Uterus (tissue), 4 donors: ENCODE results near the gene HMGCS2. TPM values are rescaled to one million over a fixed set of nuclear protein-coding genes. Genes with fewer than 3 reads are reported as not detected.

Source experiments
- DNase-seq, 2 donors: peaks; one replicate each; pipeline ENCODE4 v3.0.0-alpha.2; 2019 to 2020
- H3K27ac ChIP-seq, 2 donors: fragments of 200-600 bp; sonication (generic); 1 replicate in 1 of 2; 2 replicates in 1 of 2; pipeline ENCODE4 v1.5.1; 2016 to 2018
- H3K27me3 ChIP-seq, 2 donors: fragments of 200-600 bp; sonication (generic); one replicate each; pipeline ENCODE4 v1.5.1; 2018 to 2019; ENCODE audit warnings: control low read depth in 1 of 2
- H3K36me3 ChIP-seq, 2 donors: fragments of 200-600 bp; sonication (generic); one replicate each; pipeline ENCODE4 v1.5.1; 2019; ENCODE audit warnings: control low read depth in 1 of 2
- H3K4me1 ChIP-seq, 2 donors: fragments of 200-600 bp; sonication (generic); one replicate each; pipeline ENCODE4 v1.5.1; 2018 to 2019; ENCODE audit warnings: control low read depth in 1 of 2
- H3K4me3 ChIP-seq, 2 donors: fragments of 200-600 bp; sonication (generic); 1 replicate in 1 of 2; 2 replicates in 1 of 2; pipeline ENCODE4 v1.5.1; 2018 to 2019; ENCODE audit warnings: mild to moderate bottlenecking in 1 of 2
- H3K9me3 ChIP-seq, 2 donors: fragments of 200-600 bp; sonication (generic); one replicate each; pipeline ENCODE4 v1.5.1; 2019; ENCODE audit warnings: control low read depth in 1 of 2
- POLR2A ChIP-seq, 2 donors: fragments of 450-650 bp; IDR thresholded peaks; one replicate each; pipeline ENCODE4 v1.6.1; 2016; ENCODE audit warnings: antibody characterized with exemption in 2 of 2, mild to moderate bottlenecking in 1 of 2, moderate library complexity in 1 of 2
- intact Hi-C: fragments of 100-400 bp; cut with DNase I; formaldehyde crosslinking; loops from one replicate; pipeline ENCODE4 v1.15.1; 2023; ENCODE audit warnings: low total_unique reads
- total RNA-seq, 4 donors: library from RNA; depleted of rRNA in 3 of 4; stranded (reverse); fragments of >200 nt in 3 of 4; gene quantifications; one replicate each; pipeline versions ENCODE4 v1.1.0 to v1.2.4, GENCODE V29; 2014 to 2023
- TF ChIP-seq, protein P1 (sequence below), 4 experiments: fragments of 200-600 bp in 2 of 4; fragments of 450-650 bp in 2 of 4; sonication (generic) in 2 of 4; IDR thresholded peaks; one replicate each; pipeline ENCODE4 v1.5.1; 2016 to 2019; ENCODE audit warnings: antibody characterized with exemption in 4 of 4, mild to moderate bottlenecking in 2 of 4, moderate library complexity in 1 of 4
- donor health status: DM: yes; HTN: yes; CAD: no.

HMGCS2 gene
- total RNA-seq, 4 donors from 2014 or later: 0.29 TPM; not detected in 3

DNA sequence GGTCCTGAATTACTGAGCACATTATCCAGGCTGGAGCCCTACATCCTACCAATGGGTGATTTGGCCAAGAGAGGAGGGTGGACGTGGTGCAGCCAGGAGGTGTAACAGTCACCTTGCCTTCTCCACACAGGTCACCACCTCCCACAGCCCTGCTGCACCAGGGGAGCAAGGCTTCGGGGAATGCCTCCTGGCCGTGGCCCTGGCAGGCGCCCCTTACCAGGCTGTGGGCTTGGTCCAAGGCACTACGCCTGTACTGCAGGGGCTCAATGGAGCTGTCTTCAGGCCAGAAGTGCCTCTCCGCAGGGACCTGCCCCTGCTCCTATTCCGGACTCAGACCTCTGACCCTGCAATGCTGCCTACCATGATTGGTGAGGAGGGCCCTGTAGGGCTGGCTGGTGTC lies 26.0 kb downstream of the HMGCS2 start:
- no peaks in the 10 kb centered on the region for H3K36me3 ChIP-seq
- no peak for DNase-seq
- TF ChIP-seq, protein P1, sequence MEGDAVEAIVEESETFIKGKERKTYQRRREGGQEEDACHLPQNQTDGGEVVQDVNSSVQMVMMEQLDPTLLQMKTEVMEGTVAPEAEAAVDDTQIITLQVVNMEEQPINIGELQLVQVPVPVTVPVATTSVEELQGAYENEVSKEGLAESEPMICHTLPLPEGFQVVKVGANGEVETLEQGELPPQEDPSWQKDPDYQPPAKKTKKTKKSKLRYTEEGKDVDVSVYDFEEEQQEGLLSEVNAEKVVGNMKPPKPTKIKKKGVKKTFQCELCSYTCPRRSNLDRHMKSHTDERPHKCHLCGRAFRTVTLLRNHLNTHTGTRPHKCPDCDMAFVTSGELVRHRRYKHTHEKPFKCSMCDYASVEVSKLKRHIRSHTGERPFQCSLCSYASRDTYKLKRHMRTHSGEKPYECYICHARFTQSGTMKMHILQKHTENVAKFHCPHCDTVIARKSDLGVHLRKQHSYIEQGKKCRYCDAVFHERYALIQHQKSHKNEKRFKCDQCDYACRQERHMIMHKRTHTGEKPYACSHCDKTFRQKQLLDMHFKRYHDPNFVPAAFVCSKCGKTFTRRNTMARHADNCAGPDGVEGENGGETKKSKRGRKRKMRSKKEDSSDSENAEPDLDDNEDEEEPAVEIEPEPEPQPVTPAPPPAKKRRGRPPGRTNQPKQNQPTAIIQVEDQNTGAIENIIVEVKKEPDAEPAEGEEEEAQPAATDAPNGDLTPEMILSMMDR (IDR thresholded peaks at IDR 0.05): no peak
- no peak for TF ChIP-seq POLR2A (IDR thresholded peaks at IDR 0.05)
- H3K4me1 ChIP-seq: no peaks in the 10 kb centered on the region
- no peak overlapping the region for H3K27ac ChIP-seq
- H3K9me3 ChIP-seq: no peaks in the 10 kb centered on the region
- intact Hi-C loops: no loop called here
- no peak overlapping the region for H3K4me3 ChIP-seq
- H3K27me3 ChIP-seq: no peaks in the 10 kb centered on the region

DNA sequence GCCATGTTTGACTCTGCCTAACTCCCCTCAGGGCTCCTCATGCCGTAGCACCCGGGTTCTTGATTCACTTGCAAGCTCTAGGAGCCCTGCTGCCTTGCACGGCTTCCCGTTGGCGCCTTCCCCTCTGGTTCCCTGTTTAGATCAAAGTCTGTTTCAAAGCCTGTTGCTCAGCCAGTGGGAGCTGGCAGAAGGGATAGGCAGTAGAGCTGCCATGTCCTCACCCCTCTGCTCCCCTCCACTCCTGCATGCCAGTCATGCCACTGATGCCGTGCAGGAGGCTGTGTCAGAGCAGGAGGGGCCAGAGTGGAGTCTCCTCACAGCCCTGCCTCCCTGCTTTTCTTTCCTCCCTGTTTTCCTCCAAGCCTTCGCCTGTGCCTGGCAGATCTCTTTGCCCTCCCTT lies 26.5 kb downstream of the HMGCS2 start:
- H3K9me3 ChIP-seq: no peaks in the 10 kb centered on the region
- H3K27ac ChIP-seq: no peak overlapping the region
- no peak overlapping the region for H3K4me3 ChIP-seq
- intact Hi-C loops: no loop called here
- no peaks in the 10 kb centered on the region for H3K36me3 ChIP-seq
- TF ChIP-seq, protein P1 (IDR thresholded peaks at IDR 0.05): no peak
- no peak for TF ChIP-seq POLR2A (IDR thresholded peaks at IDR 0.05)
- no peaks in the 10 kb centered on the region for H3K4me1 ChIP-seq
- DNase-seq: no peak
- no peaks in the 10 kb centered on the region for H3K27me3 ChIP-seq

DNA sequence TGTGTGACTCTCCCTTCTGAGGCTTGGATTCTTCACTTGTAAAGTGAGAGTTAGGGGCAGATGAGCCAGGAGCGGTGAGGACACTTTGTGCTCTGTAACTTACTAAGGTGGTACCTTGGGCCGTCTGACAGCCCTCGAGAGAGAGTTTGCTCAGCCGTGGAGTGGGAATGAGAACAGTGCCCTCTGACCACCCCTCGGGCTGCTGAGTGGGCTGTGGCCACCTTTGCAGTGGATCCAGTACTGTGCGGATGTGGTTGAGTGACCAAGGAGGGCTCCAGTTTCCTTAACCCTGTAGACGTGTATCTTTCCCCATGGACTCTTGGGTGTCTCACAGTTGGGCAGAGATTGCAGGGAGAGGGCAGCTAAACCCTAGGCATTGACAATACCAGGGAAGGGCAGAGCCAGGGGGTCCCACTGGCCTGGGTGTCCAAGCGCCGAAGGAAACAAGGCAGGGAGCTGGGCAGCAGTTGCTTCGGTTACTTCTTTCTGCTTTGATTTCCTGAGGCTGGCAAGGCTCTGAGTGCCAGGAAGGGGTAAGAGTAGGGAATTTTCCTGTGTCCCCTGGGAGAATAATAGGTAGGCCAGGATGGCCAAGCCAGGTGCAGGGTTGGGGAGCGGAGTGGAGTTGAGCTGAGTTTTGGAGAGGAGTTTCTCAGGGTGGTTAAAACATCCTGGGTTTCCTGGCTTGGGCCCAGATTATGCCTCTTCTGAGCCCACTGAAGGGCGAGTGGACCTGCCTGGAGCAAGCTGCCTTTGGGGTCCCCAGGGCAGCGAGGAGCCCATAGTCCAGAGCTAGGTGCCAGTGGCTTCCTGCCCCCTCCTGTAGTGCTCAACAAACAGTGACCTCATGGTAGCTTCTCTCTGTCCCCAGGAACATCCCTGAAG lies 27.6 kb downstream of the HMGCS2 start:
- Histone ChIP-seq H3K36me3 (no peaks in the 10 kb centered on the region), H3K27ac (no peak overlapping the region), H3K4me3 (no peak overlapping the region), H3K4me1 (no peaks in the 10 kb centered on the region), H3K27me3 (no peaks in the 10 kb centered on the region), H3K9me3 (no peaks in the 10 kb centered on the region)
- DNase-seq: no peak
- intact Hi-C loops: no loop called here
- TF ChIP-seq POLR2A (IDR thresholded peaks at IDR 0.05): no peak
- TF ChIP-seq, protein P1 (IDR thresholded peaks at IDR 0.05): no peak

DNA sequence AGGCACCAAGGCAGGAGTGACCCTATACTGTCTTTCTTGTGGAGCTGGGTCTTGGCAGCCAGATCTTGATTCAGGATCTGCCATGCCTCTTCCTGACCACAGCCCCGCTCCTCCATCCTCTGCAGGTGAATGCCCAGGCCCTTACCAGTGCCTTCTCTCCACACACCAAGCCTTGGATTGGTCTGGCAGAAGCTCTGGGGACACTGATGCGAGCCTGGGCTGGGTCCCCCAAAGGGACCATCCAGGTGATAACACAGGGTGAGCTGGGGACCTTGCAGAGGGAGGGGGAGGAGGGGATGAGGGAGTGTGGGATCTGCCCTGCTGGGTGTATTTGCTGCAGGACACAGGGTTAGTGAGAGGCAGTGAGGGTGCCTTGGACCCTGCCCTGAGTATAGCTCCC lies 28.4 kb downstream of the HMGCS2 start:
- Histone ChIP-seq H3K36me3 (no peaks in the 10 kb centered on the region), H3K9me3 (no peaks in the 10 kb centered on the region), H3K27ac (no peak overlapping the region), H3K4me1 (no peaks in the 10 kb centered on the region), H3K4me3 (no peak overlapping the region), H3K27me3 (no peaks in the 10 kb centered on the region)
- intact Hi-C loops: no loop called here
- DNase-seq: no peak
- TF ChIP-seq POLR2A (IDR thresholded peaks at IDR 0.05): no peak
- TF ChIP-seq, protein P1 (IDR thresholded peaks at IDR 0.05): no peak

DNA sequence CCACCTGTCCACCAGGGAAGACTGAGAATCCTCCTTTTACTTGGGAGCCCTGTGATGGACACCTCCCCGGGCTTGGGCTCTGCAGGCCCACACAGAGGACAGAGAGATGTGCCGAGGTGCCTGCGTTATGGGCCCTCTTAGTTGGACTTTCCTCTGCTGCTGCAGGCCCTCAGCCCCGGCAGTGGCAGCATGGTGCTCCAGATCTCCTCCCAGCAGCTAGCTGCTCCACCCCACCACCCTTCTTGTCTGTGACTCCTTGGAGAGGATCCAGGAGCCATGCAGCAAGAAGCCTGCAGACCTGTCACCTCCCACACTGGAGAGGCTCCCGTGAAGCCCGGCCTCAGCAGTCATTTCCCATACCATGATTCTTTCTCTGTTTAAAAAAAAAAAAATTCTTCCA lies 29.6 kb downstream of the HMGCS2 start:
- DNase-seq: no peak
- Histone ChIP-seq H3K4me1 (no peaks in the 10 kb centered on the region), H3K27ac (no peak overlapping the region), H3K36me3 (no peaks in the 10 kb centered on the region), H3K4me3 (no peak overlapping the region), H3K27me3 (no peaks in the 10 kb centered on the region), H3K9me3 (no peaks in the 10 kb centered on the region)
- TF ChIP-seq, protein P1 (IDR thresholded peaks at IDR 0.05): no peak
- TF ChIP-seq POLR2A (IDR thresholded peaks at IDR 0.05): no peak
- intact Hi-C loops: no loop called here
